ENCODE results near the gene CCDC102B. TPM values are rescaled to one million over a fixed set of nuclear protein-coding genes. Genes with fewer than 3 reads are reported as not detected.
"Not testable (repeated sequence)": the region's sequence is repeated elsewhere in the genome, so short reads cannot be mapped to it uniquely, and the experiment has no call there.

Gene CCDC102B
- total RNA-seq, 2 donors from 2014 or later, result 0.89 to 1.8 TPM

DNA sequence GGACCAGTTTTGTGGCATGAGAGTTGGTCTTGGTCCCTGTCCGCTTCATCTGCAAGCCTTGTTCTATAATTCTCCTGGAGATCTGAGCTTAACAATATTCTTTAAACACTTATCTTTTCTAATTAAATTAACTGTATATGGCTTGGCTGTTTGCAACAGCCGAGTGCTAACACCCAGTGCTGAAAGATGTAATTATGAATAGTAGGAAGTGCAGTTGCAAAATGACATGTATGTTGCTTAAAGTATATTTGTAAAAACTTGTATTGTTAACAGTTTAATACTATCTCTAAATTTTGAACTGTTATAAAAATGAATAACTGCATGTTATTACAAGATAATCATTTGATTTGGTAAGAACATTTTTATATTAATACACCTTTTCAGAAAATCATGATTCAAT lies 45.1 kb downstream of the CCDC102B start:
- no peak overlapping the region for H3K27ac Mint-ChIP-seq
- no peaks in the 10 kb centered on the region for H3K27me3 Mint-ChIP-seq
- no peaks in the 10 kb centered on the region for H3K9me3 Mint-ChIP-seq
- ATAC-seq (replicated peaks), result no peak
- no peak overlapping the region for H3K4me3 Mint-ChIP-seq
- H3K4me1 Mint-ChIP-seq, result no peaks in the 10 kb centered on the region
- no peaks in the 10 kb centered on the region for H3K36me3 Mint-ChIP-seq (ENCODE audit: low read depth)

DNA sequence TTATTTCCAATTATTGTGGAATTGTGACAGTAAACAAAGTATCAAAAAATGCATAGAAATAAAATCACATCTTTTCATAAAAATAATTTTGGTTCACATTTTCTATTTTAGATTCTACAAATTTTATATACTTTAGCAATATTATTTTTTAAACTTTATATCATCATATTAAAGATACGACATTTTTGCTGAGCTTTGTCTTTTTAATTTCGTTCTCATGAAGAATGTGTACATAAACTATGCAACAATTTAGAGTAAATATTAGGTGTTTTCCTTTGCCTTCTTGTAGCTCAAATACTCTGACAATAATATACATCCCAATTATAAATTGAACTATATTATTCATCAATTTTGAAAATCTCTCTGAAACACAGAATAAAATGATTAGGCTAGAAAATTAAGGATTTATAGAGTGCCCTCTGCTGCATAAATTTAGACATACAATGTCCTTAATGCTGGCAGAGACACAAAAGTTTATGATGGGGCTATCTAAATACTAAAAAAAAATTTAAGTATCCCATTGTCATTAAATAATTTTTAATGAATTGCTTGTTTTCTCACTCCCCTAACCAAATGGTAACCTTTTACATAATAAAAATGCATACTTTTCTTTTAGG lies 45.7 kb downstream of the CCDC102B start:
- H3K27me3 Mint-ChIP-seq, result no peaks in the 10 kb centered on the region
- H3K9me3 Mint-ChIP-seq, result no peaks in the 10 kb centered on the region
- no peak overlapping the region for H3K27ac Mint-ChIP-seq
- H3K36me3 Mint-ChIP-seq (ENCODE audit: low read depth), result no peaks in the 10 kb centered on the region
- H3K4me1 Mint-ChIP-seq, result no peaks in the 10 kb centered on the region
- ATAC-seq (replicated peaks), result no peak
- no peak overlapping the region for H3K4me3 Mint-ChIP-seq

DNA sequence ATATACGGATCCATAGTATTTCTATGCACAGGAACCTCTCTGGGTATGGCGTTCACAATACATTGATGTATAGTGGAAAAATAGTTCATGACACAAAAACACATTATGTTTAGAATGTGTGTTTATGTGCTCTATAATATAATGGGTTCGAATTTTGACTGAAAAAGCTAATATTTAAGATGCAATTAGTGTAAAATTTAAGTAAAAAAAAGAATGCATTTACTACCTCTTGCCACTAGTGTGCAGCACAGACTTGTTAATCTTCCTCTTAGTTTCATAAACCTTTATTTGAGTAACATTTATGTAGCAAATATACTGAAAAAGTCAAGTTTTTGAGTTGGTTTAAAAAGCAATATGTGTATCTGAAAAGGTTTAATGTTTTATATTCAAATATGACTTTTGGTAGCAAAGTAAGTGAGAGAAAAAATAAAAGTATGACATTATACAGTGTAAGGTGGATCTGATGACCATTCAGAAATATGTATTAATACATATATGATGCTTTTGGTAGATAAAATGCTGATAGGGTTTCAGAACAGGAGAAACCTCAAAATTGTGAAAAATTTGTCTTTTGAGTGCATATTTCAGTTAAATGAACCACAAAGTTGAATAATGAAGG lies 49.4 kb downstream of the CCDC102B start:
- Mint-ChIP-seq H3K27ac (no peak overlapping the region), H3K9me3 (no peaks in the 10 kb centered on the region), H3K4me1 (no peaks in the 10 kb centered on the region), H3K27me3 (no peaks in the 10 kb centered on the region), H3K4me3 (no peak overlapping the region), H3K36me3 (ENCODE audit: low read depth) (no peaks in the 10 kb centered on the region)
- ATAC-seq (replicated peaks), result no peak

DNA sequence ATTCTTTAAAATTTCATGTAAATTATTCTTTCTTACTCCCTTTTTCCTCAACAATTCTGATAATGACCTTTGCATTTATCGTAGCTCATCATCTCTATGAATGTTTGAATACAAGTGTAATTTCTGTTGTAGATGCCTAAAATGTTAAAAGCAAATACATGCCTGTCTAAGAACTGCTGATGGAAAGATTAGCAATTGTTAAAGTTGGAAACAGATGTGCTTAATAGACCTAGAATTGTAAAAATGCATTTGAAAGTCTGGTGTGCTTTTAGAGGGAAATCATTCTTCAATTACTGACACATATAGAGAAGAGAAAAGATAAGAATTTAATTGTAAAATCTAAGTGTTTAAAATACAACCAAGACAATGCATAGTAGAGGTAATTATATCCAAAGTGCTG lies 50.4 kb downstream of the CCDC102B start:
- Mint-ChIP-seq H3K27ac (no peak overlapping the region), H3K4me1 (no peaks in the 10 kb centered on the region)

DNA sequence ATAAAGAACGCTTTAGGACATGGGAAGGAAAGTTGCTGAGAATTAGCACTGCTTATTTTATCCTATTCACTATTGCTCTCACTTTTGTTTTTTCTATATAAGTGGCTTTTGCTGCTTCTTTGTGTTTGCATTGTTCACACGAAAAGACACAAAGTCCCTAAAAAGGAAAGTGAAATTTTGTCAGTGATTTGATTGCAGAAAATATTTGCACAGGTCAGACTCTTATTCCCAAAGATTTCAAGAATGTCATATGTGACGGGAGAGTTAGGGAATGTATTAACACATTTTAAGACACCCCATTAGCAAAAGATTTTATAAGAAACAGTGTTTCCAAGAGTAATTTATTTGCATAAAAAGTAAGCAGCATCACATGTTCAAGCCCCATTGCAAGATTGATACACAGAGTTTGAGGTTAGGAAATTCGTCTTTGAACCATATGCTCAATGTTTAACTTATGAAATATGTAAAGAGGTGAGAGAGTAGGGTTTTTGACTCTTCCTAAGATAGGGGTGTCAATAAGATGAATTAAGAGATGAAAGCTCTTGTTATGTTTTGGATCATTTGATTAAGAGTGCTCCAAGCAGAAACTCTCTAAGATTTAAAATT lies 57.0 kb downstream of the CCDC102B start:
- no peak for ATAC-seq (replicated peaks)
- no peak overlapping the region for H3K4me3 Mint-ChIP-seq
- no peak overlapping the region for H3K27ac Mint-ChIP-seq
- H3K4me1 Mint-ChIP-seq, result no peaks in the 10 kb centered on the region
- no peaks in the 10 kb centered on the region for H3K27me3 Mint-ChIP-seq
- no peaks in the 10 kb centered on the region for H3K9me3 Mint-ChIP-seq
- H3K36me3 Mint-ChIP-seq (ENCODE audit: low read depth), result no peaks in the 10 kb centered on the region

More for the DNA sequence above, 50.4 kb downstream of the CCDC102B start:
- Mint-ChIP-seq H3K27me3 (no peaks in the 10 kb centered on the region), H3K9me3 (no peaks in the 10 kb centered on the region), H3K36me3 (ENCODE audit: low read depth) (no peaks in the 10 kb centered on the region), H3K4me3 (no peak overlapping the region)
- ATAC-seq (replicated peaks), result no peak

DNA sequence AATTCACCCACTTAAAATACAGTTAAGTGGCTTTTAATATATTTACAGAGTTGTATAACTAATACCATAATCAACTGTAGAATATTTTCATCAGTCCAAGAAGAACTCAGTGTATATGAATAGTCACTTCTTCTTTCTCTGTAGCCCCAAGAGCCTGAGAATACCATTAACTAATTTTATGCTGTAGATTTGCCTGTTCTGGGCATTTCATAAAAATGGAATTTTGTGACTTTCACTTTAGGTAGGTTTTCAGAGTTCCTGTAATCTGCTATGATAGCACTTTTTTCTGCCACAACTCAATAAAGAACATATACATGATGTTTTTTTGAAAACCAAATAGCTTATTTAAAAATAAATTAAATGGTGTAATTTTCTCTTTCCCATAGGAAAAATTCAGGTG lies 57.6 kb downstream of the CCDC102B start:
- Mint-ChIP-seq H3K27me3 (no peaks in the 10 kb centered on the region), H3K9me3 (no peaks in the 10 kb centered on the region), H3K36me3 (ENCODE audit: low read depth) (no peaks in the 10 kb centered on the region), H3K4me1 (no peaks in the 10 kb centered on the region), H3K4me3 (no peak overlapping the region), H3K27ac (no peak overlapping the region)
- ATAC-seq (replicated peaks), result no peak

DNA sequence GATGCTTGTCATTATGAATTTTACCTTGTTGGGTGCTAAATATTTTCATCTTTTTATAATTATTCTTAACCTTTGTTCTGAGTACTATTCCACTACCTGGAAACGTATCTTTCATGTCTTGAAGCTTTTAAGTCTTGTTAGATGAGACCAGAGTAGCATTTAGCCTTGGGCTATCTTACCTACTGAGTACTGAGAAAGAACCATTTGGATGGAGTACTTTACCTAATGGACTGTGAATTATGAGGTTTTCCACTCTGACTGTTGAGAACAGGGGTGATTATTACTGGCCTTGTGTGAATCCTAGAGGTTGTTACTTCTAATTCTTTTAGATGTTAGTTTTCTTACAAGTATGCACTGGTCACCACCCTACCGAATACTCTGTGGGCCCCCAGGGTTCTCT lies 63.5 kb downstream of the CCDC102B start:
- Mint-ChIP-seq H3K27me3 (no peaks in the 10 kb centered on the region), H3K27ac (no peak overlapping the region), H3K4me1 (no peaks in the 10 kb centered on the region), H3K4me3 (no peak overlapping the region), H3K36me3 (ENCODE audit: low read depth) (no peaks in the 10 kb centered on the region), H3K9me3 (no peaks in the 10 kb centered on the region)
- no peak for ATAC-seq (replicated peaks)

DNA sequence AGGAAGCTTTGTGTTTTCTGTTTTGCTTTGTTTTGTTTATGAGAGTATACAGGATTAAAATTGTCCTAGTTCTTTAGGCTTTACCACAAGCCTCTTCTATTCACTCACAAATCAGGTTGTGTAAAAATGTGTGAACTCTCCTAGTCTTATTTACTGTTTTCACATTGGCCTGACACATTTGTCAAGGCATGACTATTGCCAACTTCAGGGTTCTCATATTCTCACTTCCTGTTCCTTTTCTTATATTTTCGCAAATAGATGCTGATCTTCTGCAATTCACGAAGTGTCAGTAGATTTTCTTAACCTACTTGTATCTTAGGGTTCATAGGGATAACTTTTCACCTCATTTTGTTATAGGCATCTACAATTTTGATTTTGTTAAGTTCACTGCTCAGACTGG lies 67.1 kb downstream of the CCDC102B start:
- Mint-ChIP-seq H3K4me1 (no peaks in the 10 kb centered on the region), H3K4me3 (no peak overlapping the region), H3K27ac (no peak overlapping the region), H3K36me3 (ENCODE audit: low read depth) (no peaks in the 10 kb centered on the region), H3K9me3 (no peaks in the 10 kb centered on the region), H3K27me3 (no peaks in the 10 kb centered on the region)
- ATAC-seq (replicated peaks), result no peak

DNA sequence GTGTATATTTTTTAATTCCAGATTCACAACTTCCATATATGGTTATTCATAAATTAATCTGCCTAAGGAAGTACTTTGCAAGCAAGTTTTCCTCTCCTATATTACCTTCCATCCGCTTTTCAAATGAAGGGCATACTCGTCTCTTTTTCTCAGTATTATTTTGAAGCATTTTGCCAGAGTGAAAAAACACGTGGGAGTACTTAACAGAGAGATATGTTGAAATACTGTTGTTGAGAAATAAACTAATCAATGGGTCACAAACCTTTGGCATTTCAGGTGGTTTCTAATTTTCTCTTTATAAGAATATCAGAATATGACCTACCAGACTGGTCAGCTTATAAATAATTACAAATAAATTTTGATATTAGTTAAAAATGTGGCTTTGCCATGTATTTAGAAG lies 67.6 kb downstream of the CCDC102B start:
- no peaks in the 10 kb centered on the region for H3K27me3 Mint-ChIP-seq
- no peak for ATAC-seq (replicated peaks)

DNA sequence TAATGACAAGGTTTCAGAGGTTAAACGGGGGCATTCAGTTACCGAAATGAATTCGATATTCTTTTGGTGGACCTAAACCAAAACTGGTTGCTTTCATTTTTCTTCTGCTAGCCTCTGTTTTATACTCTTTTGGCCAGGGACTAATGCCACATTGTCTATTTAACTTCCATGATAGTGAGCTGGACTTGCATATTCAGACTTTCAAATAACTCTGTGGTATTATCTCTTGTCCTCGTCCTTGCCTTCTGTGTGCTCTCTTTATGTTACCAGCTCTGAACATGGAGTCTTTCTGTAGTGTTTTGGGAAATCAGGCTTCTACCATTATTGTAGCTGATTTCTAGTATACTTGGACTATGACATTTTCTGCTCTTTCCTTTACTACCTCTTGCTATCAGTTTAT lies 75.1 kb downstream of the CCDC102B start:
- Mint-ChIP-seq H3K27me3 (no peaks in the 10 kb centered on the region), H3K9me3 (no peaks in the 10 kb centered on the region), H3K4me1 (no peaks in the 10 kb centered on the region), H3K36me3 (ENCODE audit: low read depth) (no peaks in the 10 kb centered on the region), H3K27ac (no peak overlapping the region), H3K4me3 (no peak overlapping the region)
- no peak for ATAC-seq (replicated peaks)

More for the DNA sequence above, 67.6 kb downstream of the CCDC102B start:
- no peaks in the 10 kb centered on the region for H3K9me3 Mint-ChIP-seq
- H3K36me3 Mint-ChIP-seq (ENCODE audit: low read depth), result no peaks in the 10 kb centered on the region
- H3K4me3 Mint-ChIP-seq, result no peak overlapping the region
- H3K27ac Mint-ChIP-seq, result no peak overlapping the region
- no peaks in the 10 kb centered on the region for H3K4me1 Mint-ChIP-seq

DNA sequence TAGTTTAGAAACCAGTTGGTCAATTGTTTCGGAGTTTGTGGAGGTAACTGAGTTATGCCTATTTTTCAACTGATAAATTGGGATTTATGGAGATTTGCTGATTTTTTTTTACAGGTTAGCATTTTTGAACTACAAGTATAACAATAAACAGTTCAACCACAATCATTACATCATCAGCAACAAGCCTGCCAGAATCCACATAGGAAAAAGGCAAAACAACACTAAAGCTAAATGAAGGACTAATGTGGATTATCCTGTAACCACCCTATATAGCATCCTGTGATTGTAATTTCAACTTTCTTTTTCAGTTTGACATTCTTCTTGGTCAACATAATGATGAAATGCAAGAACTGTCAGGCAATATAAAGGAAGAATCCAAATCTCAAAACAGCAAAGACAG lies 76.5 kb downstream of the CCDC102B start:
- ATAC-seq (replicated peaks), result no peak
- Mint-ChIP-seq H3K9me3 (no peaks in the 10 kb centered on the region), H3K4me3 (no peak overlapping the region), H3K4me1 (no peaks in the 10 kb centered on the region), H3K27me3 (no peaks in the 10 kb centered on the region), H3K36me3 (ENCODE audit: low read depth) (no peaks in the 10 kb centered on the region), H3K27ac (no peak overlapping the region)

DNA sequence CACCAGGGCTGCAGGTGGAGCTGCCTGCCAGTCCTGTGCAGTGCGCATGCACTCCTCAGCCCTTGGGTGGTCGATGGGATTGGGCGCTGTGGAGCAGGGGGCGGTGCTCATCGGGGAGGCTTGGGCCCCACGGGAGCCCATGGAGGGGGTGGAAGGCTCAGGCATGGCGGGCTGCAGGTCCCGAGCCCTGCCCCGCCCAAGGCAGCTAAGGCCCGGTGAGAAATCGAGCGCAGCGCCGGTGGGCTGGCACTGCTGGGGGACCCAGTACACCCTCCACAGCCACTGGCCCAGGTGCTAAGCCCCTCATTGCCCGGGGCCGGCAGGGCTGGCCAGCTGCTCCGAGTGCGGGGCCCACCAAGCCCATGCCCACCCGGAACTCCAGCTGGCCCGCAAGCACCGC lies 82.1 kb downstream of the CCDC102B start:
- not testable (repeated sequence) for H3K4me1 Mint-ChIP-seq; H3K4me3 Mint-ChIP-seq; ATAC-seq (replicated peaks); H3K36me3 Mint-ChIP-seq (ENCODE audit: low read depth); H3K27me3 Mint-ChIP-seq; H3K9me3 Mint-ChIP-seq; H3K27ac Mint-ChIP-seq

DNA sequence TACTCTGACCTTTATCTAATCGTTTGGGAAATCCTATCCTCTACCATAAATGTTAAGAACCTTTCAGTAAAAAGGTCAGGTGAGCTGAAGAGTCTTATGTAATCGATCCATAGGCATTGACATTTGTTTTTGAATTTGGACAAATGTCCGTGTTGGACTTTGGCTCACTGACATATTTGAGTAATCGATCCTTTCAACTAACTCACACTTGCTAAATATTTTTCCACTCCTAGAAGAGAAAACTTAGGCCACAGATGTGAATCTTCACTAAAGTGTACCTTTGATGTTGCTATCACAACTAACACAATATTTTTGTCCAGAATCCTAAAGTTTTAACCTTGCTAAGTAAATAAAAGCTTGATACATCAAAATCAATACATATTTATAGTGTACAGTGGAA lies 89.5 kb downstream of the CCDC102B start:
- Mint-ChIP-seq H3K27me3 (no peaks in the 10 kb centered on the region), H3K4me1 (no peaks in the 10 kb centered on the region), H3K27ac (no peak overlapping the region), H3K4me3 (no peak overlapping the region), H3K9me3 (no peaks in the 10 kb centered on the region), H3K36me3 (ENCODE audit: low read depth) (no peaks in the 10 kb centered on the region)
- ATAC-seq (replicated peaks), result no peak

DNA sequence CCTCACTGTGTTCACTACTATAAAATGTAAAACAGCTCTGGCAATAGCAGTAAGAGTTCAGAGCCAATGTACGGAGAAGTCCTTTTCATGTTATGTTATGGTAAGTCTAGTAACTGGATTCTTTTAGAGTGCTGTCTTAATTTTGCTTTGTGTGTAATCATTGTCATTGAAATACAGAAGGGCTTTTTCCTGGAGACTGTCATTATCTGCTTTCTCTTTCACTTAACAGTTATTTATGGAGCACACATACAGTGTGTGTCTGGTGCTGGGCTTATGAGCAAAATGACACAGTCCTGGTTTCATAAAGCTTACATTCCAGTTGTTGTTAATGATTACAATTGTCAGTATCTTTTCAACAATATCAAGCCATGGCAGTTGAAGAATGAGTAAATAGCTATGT lies 95.5 kb downstream of the CCDC102B start:
- no peaks in the 10 kb centered on the region for H3K9me3 Mint-ChIP-seq
- no peaks in the 10 kb centered on the region for H3K4me1 Mint-ChIP-seq

DNA sequence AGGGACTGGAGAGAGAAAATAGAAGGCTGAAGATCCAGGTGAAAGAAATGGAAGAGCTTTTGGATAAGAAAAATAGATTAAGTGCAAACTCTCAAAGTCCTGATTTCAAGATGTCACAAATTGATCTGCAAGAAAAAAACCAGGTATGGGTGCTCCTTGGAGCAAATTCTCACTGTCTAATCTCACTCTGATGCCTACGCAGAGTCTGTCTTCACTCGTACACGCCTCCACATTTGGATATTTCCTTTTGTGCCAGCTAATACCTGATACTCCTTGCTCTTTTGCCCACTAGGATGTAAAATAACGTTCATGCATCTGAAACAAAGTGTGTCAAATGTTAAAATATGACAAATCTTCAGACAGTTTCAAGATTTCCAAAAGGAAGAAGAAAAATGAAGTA lies 99.4 kb downstream of the CCDC102B start:
- no peaks in the 10 kb centered on the region for H3K27me3 Mint-ChIP-seq
- H3K4me1 Mint-ChIP-seq, result no peaks in the 10 kb centered on the region
- H3K36me3 Mint-ChIP-seq (ENCODE audit: low read depth), result no peaks in the 10 kb centered on the region
- no peak for ATAC-seq (replicated peaks)
- no peak overlapping the region for H3K27ac Mint-ChIP-seq
- no peaks in the 10 kb centered on the region for H3K9me3 Mint-ChIP-seq
- no peak overlapping the region for H3K4me3 Mint-ChIP-seq

More for the DNA sequence above, 95.5 kb downstream of the CCDC102B start:
- H3K36me3 Mint-ChIP-seq (ENCODE audit: low read depth), result no peaks in the 10 kb centered on the region
- no peak for ATAC-seq (replicated peaks)
- no peak overlapping the region for H3K4me3 Mint-ChIP-seq
- H3K27ac Mint-ChIP-seq, result no peak overlapping the region
- H3K27me3 Mint-ChIP-seq, result no peaks in the 10 kb centered on the region

All from activated T-helper 17 cell treated with anti-CD3 and anti-CD28 coated beads, Interleukin-2, amount 50 U/mL, for 72 hours (primary cell).